Measurements from ENCODE around the gene DCC. TPM values are rescaled to one million over a fixed set of nuclear protein-coding genes. Genes with fewer than 3 reads are reported as not detected.

The DCC gene
- total and polyA plus RNA-seq, 2 donors (not counting 1 experiment from before 2014, with no cell fraction given) = 0.14 TPM; not detected in 1

GRCh38 chr18:52748343-52748742 is 408.3 kb downstream of the DCC start:
- H3K79me2 ChIP-seq (ENCODE audit: control insufficient read depth, insufficient read depth, low read length) = no peaks in the 10 kb centered on the region
- no peak overlapping the region for H3K4me3 ChIP-seq (replicated peaks in 1 of 4; ENCODE audit: control extremely low read depth in 1 of 4, insufficient read depth in 1 of 4, low read depth in 3 of 4, low read length in 4 of 4)
- H3K9ac ChIP-seq (ENCODE audit: insufficient read depth, low read length) = no peak overlapping the region
- no peaks in the 10 kb centered on the region for H3K9me3 ChIP-seq (ENCODE audit: control insufficient read depth, insufficient read depth, low read depth, low read length)
- TF ChIP-seq EZH2 (IDR thresholded peaks at IDR 0.05; ENCODE audit: low read length, missing control alignments) = no peak
- no peak for TF ChIP-seq CTCF (conservative IDR thresholded peaks at IDR 0.05 in 1 of 2, IDR thresholded peaks at IDR 0.05 in 1 of 2; ENCODE audit: low read depth in 1 of 2, low read length in 2 of 2)
- DNase-seq (ENCODE audit: low read depth in 2 of 2) = no peak
- H3K36me3 ChIP-seq (ENCODE audit: control insufficient read depth, insufficient read depth, low read length) = no peaks in the 10 kb centered on the region
- H3K27me3 ChIP-seq (ENCODE audit: control insufficient read depth, insufficient read depth, low read length) = no peaks in the 10 kb centered on the region
- H4K20me1 ChIP-seq (ENCODE audit: control insufficient read depth, extremely low read depth, insufficient read depth, low read length) = no peaks in the 10 kb centered on the region
- no peak overlapping the region for H2AFZ ChIP-seq (ENCODE audit: low read length)
- H3K27ac ChIP-seq (ENCODE audit: insufficient read depth, low read length) = no peak overlapping the region
- H3K4me1 ChIP-seq (ENCODE audit: control insufficient read depth, extremely low read depth, insufficient read depth, low read length) = no peaks in the 10 kb centered on the region
- H3K4me2 ChIP-seq (ENCODE audit: extremely low read depth, insufficient read depth, low read length) = no peak overlapping the region

- no peaks in the 10 kb centered on the region for H3K79me2 ChIP-seq (ENCODE audit: control insufficient read depth, insufficient read depth, low read length)
- no peaks in the 10 kb centered on the region for H3K9me3 ChIP-seq (ENCODE audit: control insufficient read depth, insufficient read depth, low read depth, low read length)
- H4K20me1 ChIP-seq (ENCODE audit: control insufficient read depth, extremely low read depth, insufficient read depth, low read length) = no peaks in the 10 kb centered on the region
- no peak overlapping the region for H3K4me2 ChIP-seq (ENCODE audit: extremely low read depth, insufficient read depth, low read length)
- H3K4me1 ChIP-seq (ENCODE audit: control insufficient read depth, extremely low read depth, insufficient read depth, low read length) = no peaks in the 10 kb centered on the region
- DNase-seq (ENCODE audit: low read depth in 2 of 2) = no peak
- no peak overlapping the region for H3K27ac ChIP-seq (ENCODE audit: insufficient read depth, low read length)
- H3K27me3 ChIP-seq (ENCODE audit: control insufficient read depth, insufficient read depth, low read length) = no peaks in the 10 kb centered on the region
- TF ChIP-seq CTCF (conservative IDR thresholded peaks at IDR 0.05 in 1 of 2, IDR thresholded peaks at IDR 0.05 in 1 of 2; ENCODE audit: low read depth in 1 of 2, low read length in 2 of 2) = no peak
- no peak overlapping the region for H3K9ac ChIP-seq (ENCODE audit: insufficient read depth, low read length)
- no peak overlapping the region for H2AFZ ChIP-seq (ENCODE audit: low read length)
- H3K36me3 ChIP-seq (ENCODE audit: control insufficient read depth, insufficient read depth, low read length) = no peaks in the 10 kb centered on the region
- no peak overlapping the region for H3K4me3 ChIP-seq (replicated peaks in 1 of 4; ENCODE audit: control extremely low read depth in 1 of 4, insufficient read depth in 1 of 4, low read depth in 3 of 4, low read length in 4 of 4)
Observed at GRCh38 chr18:52749542-52749941, 409.5 kb downstream of the DCC start.

GRCh38 chr18:52750995-52751394 is 411.0 kb downstream of the DCC start:
- Histone ChIP-seq H3K4me2 (ENCODE audit: extremely low read depth, insufficient read depth, low read length) (no peak overlapping the region), H3K4me3 (replicated peaks in 1 of 4; ENCODE audit: control extremely low read depth in 1 of 4, insufficient read depth in 1 of 4, low read depth in 3 of 4, low read length in 4 of 4) (no peak overlapping the region), H4K20me1 (ENCODE audit: control insufficient read depth, extremely low read depth, insufficient read depth, low read length) (no peaks in the 10 kb centered on the region), H3K79me2 (ENCODE audit: control insufficient read depth, insufficient read depth, low read length) (no peaks in the 10 kb centered on the region), H3K9me3 (ENCODE audit: control insufficient read depth, insufficient read depth, low read depth, low read length) (no peaks in the 10 kb centered on the region), H3K9ac (ENCODE audit: insufficient read depth, low read length) (no peak overlapping the region), H2AFZ (ENCODE audit: low read length) (no peak overlapping the region), H3K27me3 (ENCODE audit: control insufficient read depth, insufficient read depth, low read length) (no peaks in the 10 kb centered on the region), H3K4me1 (ENCODE audit: control insufficient read depth, extremely low read depth, insufficient read depth, low read length) (no peaks in the 10 kb centered on the region), H3K36me3 (ENCODE audit: control insufficient read depth, insufficient read depth, low read length) (no peaks in the 10 kb centered on the region), H3K27ac (ENCODE audit: insufficient read depth, low read length) (no peak overlapping the region)
- DNase-seq (ENCODE audit: low read depth in 2 of 2) = no peak
- TF ChIP-seq EZH2 (IDR thresholded peaks at IDR 0.05; ENCODE audit: low read length, missing control alignments) (no peak), CTCF (conservative IDR thresholded peaks at IDR 0.05 in 1 of 2, IDR thresholded peaks at IDR 0.05 in 1 of 2; ENCODE audit: low read depth in 1 of 2, low read length in 2 of 2) (no peak)

Data from fibroblast of lung (primary cell).